Neural progenitor cell (in vitro differentiated cells): Measurements from ENCODE around the gene RNPS1. TPM values are rescaled to one million over a fixed set of nuclear protein-coding genes. Genes with fewer than 3 reads are reported as not detected.

Source experiments
- DNase-seq: peaks from one replicate; pipeline ENCODE4 v3.0.0-alpha.2; 2016; ENCODE audit warnings: low spot score
- H2AFZ ChIP-seq: fragments of 200-600 bp; sonication (generic); replicated peaks from 2 replicates; pipeline ENCODE4 v1.6.1; 2016; ENCODE audit warnings: antibody characterized with exemption
- H3F3A ChIP-seq: fragments of 200-600 bp; sonication (generic); 2 replicates; pipeline ENCODE4 v1.6.1; 2016; ENCODE audit warnings: antibody characterized with exemption, low read depth
- H3K27ac ChIP-seq: fragments of 200-600 bp; sonication (generic); 2 replicates; pipeline ENCODE4 v1.5.1; 2016; ENCODE audit warnings: mild to moderate bottlenecking
- H3K27me3 ChIP-seq: fragments of 200-600 bp; sonication (generic); 2 replicates; pipeline ENCODE4 v1.6.1; 2016; ENCODE audit warnings: mild to moderate bottlenecking, moderate library complexity
- H3K36me3 ChIP-seq: fragments of 200-600 bp; sonication (generic); 2 replicates; pipeline ENCODE4 v1.5.1; 2016
- H3K4me1 ChIP-seq: fragments of 200-600 bp; sonication (generic); 2 replicates; pipeline ENCODE4 v1.6.1; 2016; ENCODE audit warnings: mixed run types
- H3K4me2 ChIP-seq: fragments of 200-600 bp; sonication (generic); 2 replicates; pipeline ENCODE4 v1.6.1; 2016
- H3K4me3 ChIP-seq: fragments of 200-600 bp; sonication (generic); 2 replicates; pipeline ENCODE4 v1.5.1; 2016
- H3K79me2 ChIP-seq: fragments of 200-600 bp; sonication (generic); 2 replicates; pipeline ENCODE4 v1.6.1; 2016; ENCODE audit warnings: low read depth
- H3K9ac ChIP-seq: fragments of 200-600 bp; sonication (generic); 2 replicates; pipeline ENCODE4 v1.6.1; 2016
- H3K9me3 ChIP-seq: fragments of 200-600 bp; sonication (generic); 2 replicates; pipeline ENCODE4 v1.5.1; 2016; ENCODE audit warnings: low read depth
- H4K20me1 ChIP-seq: fragments of 200-600 bp; sonication (generic); 2 replicates; pipeline ENCODE4 v1.6.1; 2016; ENCODE audit warnings: low read depth
- H3K27ac Mint-ChIP-seq: 3 replicates; pipeline ENCODE4 v1.8.0; 2021; ENCODE audit warnings: mixed read lengths
- H3K27me3 Mint-ChIP-seq: 2 replicates; pipeline ENCODE4 v1.8.0; 2022; ENCODE audit warnings: low read depth, mild to moderate bottlenecking, inconsistent platforms, moderate library complexity, mixed read lengths; ENCODE audit not compliant: insufficient read depth
- H3K36me3 Mint-ChIP-seq: 3 replicates; pipeline ENCODE4 v1.8.0; 2021; ENCODE audit warnings: mixed read lengths
- H3K4me1 Mint-ChIP-seq: 3 replicates; pipeline ENCODE4 v1.8.0; 2021; ENCODE audit warnings: mixed read lengths
- H3K4me3 Mint-ChIP-seq: 3 replicates; pipeline ENCODE4 v1.8.0; 2021; ENCODE audit warnings: mild to moderate bottlenecking, moderate library complexity, mixed read lengths
- H3K9me3 Mint-ChIP-seq: 3 replicates; pipeline ENCODE4 v1.8.0; 2020; ENCODE audit warnings: mixed read lengths
- CTCF ChIP-seq: fragments of 200-600 bp; sonication (generic); IDR thresholded peaks from 2 replicates; pipeline ENCODE4 v1.5.1; 2017; ENCODE audit warnings: antibody characterized with exemption, mild to moderate bottlenecking
- EZH2 ChIP-seq: fragments of 200-600 bp; sonication (generic); IDR thresholded peaks from 2 replicates; pipeline ENCODE4 v1.6.1; 2017; ENCODE audit warnings: antibody characterized with exemption, mild to moderate bottlenecking, moderate library complexity
- EZH2phosphoT487 ChIP-seq: fragments of 200-600 bp; sonication (generic); IDR thresholded peaks from 2 replicates; pipeline ENCODE4 v1.6.1; 2017; ENCODE audit warnings: antibody characterized with exemption
- total RNA-seq: library from RNA; depleted of rRNA; stranded (reverse); fragments of >200 nt; gene quantifications from 2 replicates; pipeline ENCODE4 v1.2.3, GENCODE V29; 2015; ENCODE audit warnings: low replicate concordance

RNPS1 gene
- total RNA-seq, 1 donor from 2014 or later, result 176 TPM

GRCh38 chr16:2273484-2273883 is 5.6 kb upstream of the RNPS1 start:
- peaks cover 3% of the 10 kb centered on the region for H3K4me1 ChIP-seq
- Mint-ChIP-seq H3K27me3 (peaks cover 4% of the 10 kb centered on the region), H3K4me1 (peaks cover 9% of the 10 kb centered on the region), H3K4me3 (no peak overlapping the region), H3K9me3 (no peaks in the 10 kb centered on the region), H3K27ac (no peak overlapping the region), H3K36me3 (no peaks in the 10 kb centered on the region)
- no peak for DNase-seq
- no peaks in the 10 kb centered on the region for H3K9me3 ChIP-seq
- TF ChIP-seq EZH2phosphoT487, result no peak
- no peak for TF ChIP-seq EZH2
- no peak for TF ChIP-seq CTCF
- H2AFZ ChIP-seq, result no peak overlapping the region
- no peak overlapping the region for H3K9ac ChIP-seq
- no peaks in the 10 kb centered on the region for H3K27me3 ChIP-seq
- H3K4me2 ChIP-seq, result no peak overlapping the region
- H3K36me3 ChIP-seq, result no peaks in the 10 kb centered on the region
- H3F3A ChIP-seq, result peaks cover 7% of the 10 kb centered on the region
- H3K27ac ChIP-seq, result no peak overlapping the region
- H3K4me3 ChIP-seq, result no peak overlapping the region
- H4K20me1 ChIP-seq, result peaks cover 13% of the 10 kb centered on the region
- peaks cover 19% of the 10 kb centered on the region for H3K79me2 ChIP-seq

GRCh38 chr16:2271848-2272461 is 4.0 kb upstream of the RNPS1 start:
- Mint-ChIP-seq H3K9me3 (no peaks in the 10 kb centered on the region), H3K4me3 (no peak overlapping the region), H3K36me3 (peaks cover under 1% of the 10 kb centered on the region), H3K4me1 (peaks cover 10% of the 10 kb centered on the region), H3K27me3 (peaks cover 6% of the 10 kb centered on the region), H3K27ac (no peak overlapping the region)
- no peak for DNase-seq
- Histone ChIP-seq H3K27ac (no peak overlapping the region), H3K4me1 (peaks cover 3% of the 10 kb centered on the region), H3K27me3 (no peaks in the 10 kb centered on the region), H3K9me3 (no peaks in the 10 kb centered on the region), H3F3A (peaks cover 12% of the 10 kb centered on the region), H3K36me3 (no peaks in the 10 kb centered on the region), H2AFZ (no peak overlapping the region), H3K9ac (no peak overlapping the region), H4K20me1 (peaks cover 20% of the 10 kb centered on the region), H3K4me2 (no peak overlapping the region), H3K79me2 (peaks cover 29% of the 10 kb centered on the region), H3K4me3 (no peak overlapping the region)
- no peak for TF ChIP-seq CTCF
- TF ChIP-seq EZH2, result no peak

- H3K9ac ChIP-seq, result no peak overlapping the region
- DNase-seq, result no peak
These were observed 2.9 kb upstream of the RNPS1 start for GRCh38 chr16:2270588-2271470.

More at GRCh38 chr16:2270588-2271470, 2.9 kb upstream of the RNPS1 start:
- H3K36me3 Mint-ChIP-seq, result peaks cover 6% of the 10 kb centered on the region
- no peak overlapping the region for H3K4me2 ChIP-seq
- no peak overlapping the region for H3K4me3 Mint-ChIP-seq
- peaks cover 12% of the 10 kb centered on the region for H3F3A ChIP-seq
- no peaks in the 10 kb centered on the region for H3K27me3 ChIP-seq
- no peaks in the 10 kb centered on the region for H3K9me3 ChIP-seq
- no peak overlapping the region for H2AFZ ChIP-seq
- H3K4me1 Mint-ChIP-seq, result peaks cover 20% of the 10 kb centered on the region
- no peaks in the 10 kb centered on the region for H3K36me3 ChIP-seq
- H3K4me3 ChIP-seq, result no peak overlapping the region
- peaks cover 40% of the 10 kb centered on the region for H3K79me2 ChIP-seq
- H4K20me1 ChIP-seq, result peaks cover 31% of the 10 kb centered on the region
- H3K27ac ChIP-seq, result no peak overlapping the region
- no peaks in the 10 kb centered on the region for H3K9me3 Mint-ChIP-seq
- H3K27ac Mint-ChIP-seq, result no peak overlapping the region
- TF ChIP-seq CTCF, result no peak
- TF ChIP-seq EZH2, result no peak
- TF ChIP-seq EZH2phosphoT487, result no peak
- peaks cover 6% of the 10 kb centered on the region for H3K27me3 Mint-ChIP-seq
- peaks cover 10% of the 10 kb centered on the region for H3K4me1 ChIP-seq
